ENCODE measurements around the gene TMCC3.
"Not testable (repeated sequence)": the region's sequence is repeated elsewhere in the genome, so short reads cannot be mapped to it uniquely, and the experiment has no call there.

TMCC3 gene

GRCh38 chr12:94637390-94638113 is 12.8 kb downstream of the TMCC3 start:
- no peak for DNase-seq

- DNase-seq = no peak
Measured at GRCh38 chr12:94636462-94637085, 13.8 kb downstream of the TMCC3 start.

- DNase-seq = no peak
Measured at GRCh38 chr12:94634717-94635116, 15.6 kb downstream of the TMCC3 start.

- no peak for DNase-seq
Measured at GRCh38 chr12:94633401-94633800, 17.0 kb downstream of the TMCC3 start.

- DNase-seq = no peak
Measured at GRCh38 chr12:94631058-94631457, 19.3 kb downstream of the TMCC3 start.

- DNase-seq = no peak
Measured at GRCh38 chr12:94628819-94629472, 21.4 kb downstream of the TMCC3 start.

- no peak for DNase-seq
Measured at GRCh38 chr12:94628369-94628768, 22.0 kb downstream of the TMCC3 start.

GRCh38 chr12:94625531-94625930 is 24.8 kb downstream of the TMCC3 start:
- DNase-seq = no peak

GRCh38 chr12:94623161-94623920 is 27.0 kb downstream of the TMCC3 start:
- no peak for DNase-seq

- no peak for DNase-seq
Measured at GRCh38 chr12:94622475-94622874, 27.9 kb downstream of the TMCC3 start.

GRCh38 chr12:94621662-94622359 is 28.5 kb downstream of the TMCC3 start:
- no peak for DNase-seq

GRCh38 chr12:94620621-94621020 is 29.7 kb downstream of the TMCC3 start:
- no peak for DNase-seq

GRCh38 chr12:94618995-94619695 is 31.2 kb downstream of the TMCC3 start:
- no peak for DNase-seq

- no peak for DNase-seq
Measured at GRCh38 chr12:94617101-94617500, 33.3 kb downstream of the TMCC3 start.

- peak in 51 of 58 donors; percentile 6 to 90 (median 61) for DNase-seq
Measured at GRCh38 chr12:94616203-94616729, 34.1 kb downstream of the TMCC3 start.

GRCh38 chr12:94615260-94616181 is 34.8 kb downstream of the TMCC3 start:
- DNase-seq = peak in 25 of 58 donors; percentile 3 to 69 (median 30)

GRCh38 chr12:94614288-94614721 is 36.1 kb downstream of the TMCC3 start:
- peak in 10 of 58 donors; percentile 12 to 32 (median 22) for DNase-seq

GRCh38 chr12:94609917-94610443 is 40.4 kb downstream of the TMCC3 start:
- DNase-seq = no peak

GRCh38 chr12:94606810-94607209 is 43.5 kb downstream of the TMCC3 start:
- DNase-seq = not testable (repeated sequence)

All from anterior cingulate cortex (tissue), 58 donors.